WTC11 (cell line): Measurements from ENCODE around the gene TMEM234. TPM values are rescaled to one million over a fixed set of nuclear protein-coding genes. Genes with fewer than 3 reads are reported as not detected.
A peak's percentile ranks its signal among the peaks of the same experiment; 100 is the strongest.

Experiments
- ATAC-seq: fragments of 200-7000 bp; cut with Tn5 transposase; 2 replicates; pipeline ENCODE4 v1.10.0; 2021; ENCODE audit warnings: mild to moderate bottlenecking, moderate library complexity
- CTCF ChIA-PET: fragments of 300-600 bp; sonication (Branson Sonifier 250); formaldehyde crosslinking; loops from one replicate; lab custom pipeline; 2021; ENCODE audit warnings: antibody characterized with exemption; lab: Charles Lee
- POLR2A ChIA-PET: fragments of 350-600 bp; sonication (Branson Sonifier 250); formaldehyde crosslinking; loops from one replicate; lab custom pipeline; 2021; ENCODE audit warnings: antibody characterized with exemption; lab: Charles Lee
- DNase-seq: peaks from one replicate; pipeline ENCODE4 v3.0.0; 2021; ENCODE audit warnings: low spot score
- H3K27ac Mint-ChIP-seq: 2 replicates; pipeline ENCODE4 v1.8.0; 2021; ENCODE audit warnings: mixed read lengths
- H3K27me3 Mint-ChIP-seq: 2 replicates; pipeline ENCODE4 v1.8.0; 2021; ENCODE audit warnings: low read depth, mild to moderate bottlenecking, moderate library complexity, mixed read lengths
- H3K36me3 Mint-ChIP-seq: 2 replicates; pipeline ENCODE4 v1.8.0; 2021; ENCODE audit warnings: mixed read lengths
- H3K4me1 Mint-ChIP-seq: 2 replicates; pipeline ENCODE4 v1.8.0; 2022; ENCODE audit warnings: mixed read lengths
- H3K4me3 Mint-ChIP-seq: 2 replicates; pipeline ENCODE4 v1.8.0; 2021; ENCODE audit warnings: mild to moderate bottlenecking, moderate library complexity, mixed read lengths
- H3K9me3 Mint-ChIP-seq: 2 replicates; pipeline ENCODE4 v1.8.0; 2021; ENCODE audit warnings: mixed read lengths
- ELF4 ChIP-seq: sonication (generic); formaldehyde crosslinking; IDR thresholded peaks from 2 replicates; pipeline ENCODE4 v1.8.1; 2022; ENCODE audit warnings: low read depth, mild to moderate bottlenecking, moderate library complexity, missing genetic modification reagents
- EMX1 ChIP-seq: fragments of 250-450 bp; sonication (Bioruptor Pico); IDR thresholded peaks from 2 replicates; pipeline ENCODE4 v1.8.0; 2021; ENCODE audit warnings: mild to moderate bottlenecking
- GRHL2 ChIP-seq: fragments of 250-450 bp; sonication (Bioruptor Pico); IDR thresholded peaks from 2 replicates; pipeline ENCODE4 v1.8.0; 2022; ENCODE audit warnings: mild to moderate bottlenecking, moderate library complexity; ENCODE audit not compliant: insufficient replicate concordance, severe bottlenecking
- NFATC4 ChIP-seq: fragments of 250-450 bp; sonication (Bioruptor Pico); IDR thresholded peaks from 2 replicates; pipeline ENCODE4 v1.9.0; 2021; ENCODE audit warnings: mild to moderate bottlenecking
- ZNF416 ChIP-seq: fragments of 250-450 bp; sonication (Bioruptor Pico); IDR thresholded peaks from 2 replicates; pipeline ENCODE4 v1.9.0; 2021; ENCODE audit warnings: mild to moderate bottlenecking, inconsistent platforms
- total RNA-seq: library from RNA; stranded (reverse); gene quantifications from 3 replicates; pipeline ENCODE4 v1.2.3, GENCODE V29; 2021
- TF ChIP-seq, protein P1 (sequence below): sonication (generic); formaldehyde crosslinking; conservative IDR thresholded peaks from 2 replicates; pipeline ENCODE4 v1.8.1; 2022; ENCODE audit warnings: mild to moderate bottlenecking, missing genetic modification reagents
- TF ChIP-seq, protein P2 (sequence below): sonication (generic); formaldehyde crosslinking; IDR thresholded peaks from 2 replicates; pipeline ENCODE4 v1.8.1; 2023; ENCODE audit warnings: mild to moderate bottlenecking, missing genetic modification reagents, borderline replicate concordance
- TF ChIP-seq, protein P3 (sequence below): sonication (generic); formaldehyde crosslinking; IDR thresholded peaks from 2 replicates; pipeline ENCODE4 v1.8.0; 2022; ENCODE audit warnings: mild to moderate bottlenecking, missing genetic modification reagents
- TF ChIP-seq, protein P4 (sequence below): fragments of 250-450 bp; sonication (Bioruptor Pico); IDR thresholded peaks from 2 replicates; pipeline ENCODE4 v1.8.0; 2021; ENCODE audit warnings: mild to moderate bottlenecking
- TF ChIP-seq, protein P5 (sequence below): sonication (generic); formaldehyde crosslinking; IDR thresholded peaks from 2 replicates; pipeline ENCODE4 v1.8.1; 2022; ENCODE audit warnings: mild to moderate bottlenecking, missing genetic modification reagents, moderate library complexity, borderline replicate concordance

TMEM234 gene
- total RNA-seq, 1 experiment from 2014 or later = 11.9 TPM

DNA sequence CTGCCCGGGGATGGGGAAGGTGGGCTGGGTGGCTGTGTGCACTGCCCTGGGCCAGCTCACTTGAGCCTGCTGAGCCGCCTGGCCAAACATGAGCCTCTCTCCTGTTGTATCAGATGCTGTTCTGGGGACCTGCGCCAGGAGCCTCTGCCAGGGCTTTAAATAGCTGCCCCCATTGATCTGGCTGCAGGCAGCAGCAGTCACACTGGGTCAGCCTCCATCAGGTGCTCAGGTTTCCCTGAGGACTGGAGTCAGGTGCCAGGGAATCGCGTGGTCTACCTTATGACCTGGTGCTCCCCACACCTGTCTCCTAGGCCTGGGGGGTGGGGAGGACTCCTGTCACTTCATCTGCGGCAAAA lies 22.5 kb downstream of the TMEM234 start (continued):
- TF ChIP-seq, protein P1, sequence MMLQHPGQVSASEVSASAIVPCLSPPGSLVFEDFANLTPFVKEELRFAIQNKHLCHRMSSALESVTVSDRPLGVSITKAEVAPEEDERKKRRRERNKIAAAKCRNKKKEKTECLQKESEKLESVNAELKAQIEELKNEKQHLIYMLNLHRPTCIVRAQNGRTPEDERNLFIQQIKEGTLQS (CRISPR knock-in tag) = no peak
- TF ChIP-seq, protein P2, sequence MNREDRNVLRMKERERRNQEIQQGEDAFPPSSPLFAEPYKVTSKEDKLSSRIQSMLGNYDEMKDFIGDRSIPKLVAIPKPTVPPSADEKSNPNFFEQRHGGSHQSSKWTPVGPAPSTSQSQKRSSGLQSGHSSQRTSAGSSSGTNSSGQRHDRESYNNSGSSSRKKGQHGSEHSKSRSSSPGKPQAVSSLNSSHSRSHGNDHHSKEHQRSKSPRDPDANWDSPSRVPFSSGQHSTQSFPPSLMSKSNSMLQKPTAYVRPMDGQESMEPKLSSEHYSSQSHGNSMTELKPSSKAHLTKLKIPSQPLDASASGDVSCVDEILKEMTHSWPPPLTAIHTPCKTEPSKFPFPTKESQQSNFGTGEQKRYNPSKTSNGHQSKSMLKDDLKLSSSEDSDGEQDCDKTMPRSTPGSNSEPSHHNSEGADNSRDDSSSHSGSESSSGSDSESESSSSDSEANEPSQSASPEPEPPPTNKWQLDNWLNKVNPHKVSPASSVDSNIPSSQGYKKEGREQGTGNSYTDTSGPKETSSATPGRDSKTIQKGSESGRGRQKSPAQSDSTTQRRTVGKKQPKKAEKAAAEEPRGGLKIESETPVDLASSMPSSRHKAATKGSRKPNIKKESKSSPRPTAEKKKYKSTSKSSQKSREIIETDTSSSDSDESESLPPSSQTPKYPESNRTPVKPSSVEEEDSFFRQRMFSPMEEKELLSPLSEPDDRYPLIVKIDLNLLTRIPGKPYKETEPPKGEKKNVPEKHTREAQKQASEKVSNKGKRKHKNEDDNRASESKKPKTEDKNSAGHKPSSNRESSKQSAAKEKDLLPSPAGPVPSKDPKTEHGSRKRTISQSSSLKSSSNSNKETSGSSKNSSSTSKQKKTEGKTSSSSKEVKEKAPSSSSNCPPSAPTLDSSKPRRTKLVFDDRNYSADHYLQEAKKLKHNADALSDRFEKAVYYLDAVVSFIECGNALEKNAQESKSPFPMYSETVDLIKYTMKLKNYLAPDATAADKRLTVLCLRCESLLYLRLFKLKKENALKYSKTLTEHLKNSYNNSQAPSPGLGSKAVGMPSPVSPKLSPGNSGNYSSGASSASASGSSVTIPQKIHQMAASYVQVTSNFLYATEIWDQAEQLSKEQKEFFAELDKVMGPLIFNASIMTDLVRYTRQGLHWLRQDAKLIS (CRISPR knock-in tag) = no peak
- TF ChIP-seq, protein P3, sequence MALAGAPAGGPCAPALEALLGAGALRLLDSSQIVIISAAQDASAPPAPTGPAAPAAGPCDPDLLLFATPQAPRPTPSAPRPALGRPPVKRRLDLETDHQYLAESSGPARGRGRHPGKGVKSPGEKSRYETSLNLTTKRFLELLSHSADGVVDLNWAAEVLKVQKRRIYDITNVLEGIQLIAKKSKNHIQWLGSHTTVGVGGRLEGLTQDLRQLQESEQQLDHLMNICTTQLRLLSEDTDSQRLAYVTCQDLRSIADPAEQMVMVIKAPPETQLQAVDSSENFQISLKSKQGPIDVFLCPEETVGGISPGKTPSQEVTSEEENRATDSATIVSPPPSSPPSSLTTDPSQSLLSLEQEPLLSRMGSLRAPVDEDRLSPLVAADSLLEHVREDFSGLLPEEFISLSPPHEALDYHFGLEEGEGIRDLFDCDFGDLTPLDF (CRISPR knock-in tag) = no peak

DNA sequence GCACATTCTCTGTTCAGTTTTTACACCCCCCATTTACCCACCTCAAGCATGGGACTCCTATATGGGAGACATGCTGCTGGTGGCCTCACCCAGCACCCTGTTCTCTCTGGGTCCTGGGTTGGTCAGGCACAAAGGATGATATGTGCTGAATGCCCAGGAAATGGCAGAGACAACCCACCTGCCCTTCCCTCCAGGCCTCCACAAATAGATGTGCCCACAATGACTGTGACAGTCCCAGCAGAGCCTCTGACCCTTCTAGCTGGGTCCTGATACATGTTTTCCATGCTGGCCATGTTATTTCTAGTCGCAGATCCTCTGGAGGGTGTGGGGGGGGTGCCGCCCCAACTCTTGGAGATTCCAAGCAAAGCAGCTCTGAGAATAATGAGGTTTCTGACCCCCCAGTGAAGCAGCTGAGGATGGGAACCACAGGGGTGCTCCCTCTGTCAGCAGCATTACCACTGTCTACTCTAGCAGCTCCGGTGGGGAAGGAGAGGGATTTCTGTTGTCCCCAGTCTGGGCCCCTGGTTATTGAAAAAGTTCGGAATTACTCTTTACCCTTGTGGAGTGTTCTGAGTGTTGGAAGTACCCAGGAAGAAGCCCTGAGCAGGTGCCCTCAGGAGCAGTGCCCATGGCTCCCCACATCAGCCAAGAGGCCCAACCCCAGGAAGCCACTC lies 23.0 kb downstream of the TMEM234 start:
- no peak for ATAC-seq
- no peak overlapping the region for H3K27ac Mint-ChIP-seq
- peak overlapping the region; percentile 84 for H3K4me3 Mint-ChIP-seq
- ChIA-PET CTCF (interaction anchor here (0.5 to 3.5 kb wide), 5 partner anchors 16 to 500 kb away, joined by 3 to 27 read pairs (median 10); no protein-coding TSS in a partner anchor), POLR2A (interaction anchor here (0.5 to 2.8 kb wide), 4 partner anchors 19 to 137 kb away, joined by 3 to 11 read pairs (median 4); partner anchors contain the start of genes MARCKSL1 and TXLNA)
- H3K4me1 Mint-ChIP-seq = peaks cover 35% of the 10 kb centered on the region
- peaks cover 8% of the 10 kb centered on the region for H3K27me3 Mint-ChIP-seq
- no peaks in the 10 kb centered on the region for H3K9me3 Mint-ChIP-seq
- TF ChIP-seq EMX1 (CRISPR knock-in tag) = peak; percentile 55; the same call in 1 of the 2 replicates
- TF ChIP-seq, protein P4, sequence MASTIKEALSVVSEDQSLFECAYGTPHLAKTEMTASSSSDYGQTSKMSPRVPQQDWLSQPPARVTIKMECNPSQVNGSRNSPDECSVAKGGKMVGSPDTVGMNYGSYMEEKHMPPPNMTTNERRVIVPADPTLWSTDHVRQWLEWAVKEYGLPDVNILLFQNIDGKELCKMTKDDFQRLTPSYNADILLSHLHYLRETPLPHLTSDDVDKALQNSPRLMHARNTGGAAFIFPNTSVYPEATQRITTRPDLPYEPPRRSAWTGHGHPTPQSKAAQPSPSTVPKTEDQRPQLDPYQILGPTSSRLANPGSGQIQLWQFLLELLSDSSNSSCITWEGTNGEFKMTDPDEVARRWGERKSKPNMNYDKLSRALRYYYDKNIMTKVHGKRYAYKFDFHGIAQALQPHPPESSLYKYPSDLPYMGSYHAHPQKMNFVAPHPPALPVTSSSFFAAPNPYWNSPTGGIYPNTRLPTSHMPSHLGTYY (CRISPR knock-in tag) = 0 out of 2 replicates have a peak, but pooled peaks have one; percentile 0
- no peak for TF ChIP-seq GRHL2 (CRISPR knock-in tag)
- no peak for DNase-seq
- H3K36me3 Mint-ChIP-seq = peaks cover 35% of the 10 kb centered on the region

DNA sequence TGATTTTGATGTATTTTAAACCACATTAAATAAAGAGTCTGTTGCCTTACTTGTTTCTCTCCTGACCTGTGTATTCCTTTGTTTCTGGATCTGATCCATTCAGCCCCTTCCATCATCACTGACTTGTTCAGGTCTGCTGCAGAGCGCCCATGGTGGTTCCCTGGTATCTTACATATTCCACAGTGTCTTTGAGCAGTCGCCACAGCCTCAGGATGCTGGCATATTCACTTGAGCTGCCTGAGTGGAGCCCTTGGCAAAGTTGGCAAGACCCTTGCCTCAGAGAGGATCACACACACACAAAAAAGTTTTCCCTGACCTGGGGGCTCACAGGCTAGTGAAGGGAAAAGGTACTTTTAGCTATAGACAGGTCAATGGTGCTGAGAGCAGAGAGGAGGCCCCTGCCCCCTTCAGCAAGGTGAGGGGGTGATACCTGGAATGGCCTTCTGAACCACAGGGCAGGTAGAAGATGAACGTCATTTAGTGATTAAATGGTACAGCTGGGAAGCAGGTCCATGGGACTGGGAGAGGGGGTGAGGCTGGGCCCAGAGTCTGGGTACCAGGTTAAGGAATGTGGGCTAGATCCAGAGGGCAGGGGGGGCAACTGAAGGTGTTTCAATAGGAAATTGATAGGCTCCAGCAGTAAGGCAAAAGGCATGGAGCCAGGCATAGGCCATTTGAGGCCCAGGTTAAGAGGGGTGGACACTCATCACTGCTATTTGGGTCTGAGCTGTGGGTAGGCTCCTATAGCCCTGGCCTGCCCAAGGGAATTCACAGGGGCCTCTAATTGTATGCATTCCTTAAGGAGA lies 23.7 kb downstream of the TMEM234 start:
- ATAC-seq (no peak), DNase-seq (no peak)
- ChIA-PET CTCF (interaction anchor here (0.5 to 2.1 kb wide), 2 partner anchors 17 to 500 kb away, joined by 3 to 12 read pairs; no protein-coding TSS in a partner anchor), POLR2A (interaction anchor here (1.2 to 1.7 kb wide), 3 partner anchors 11 to 137 kb away, joined by 3 to 5 read pairs (median 4); partner anchors contain the start of gene MARCKSL1)
- H3K27me3 Mint-ChIP-seq = peaks cover 2% of the 10 kb centered on the region; the same call in 1 of the 2 replicates
- TF ChIP-seq NFATC4 (CRISPR knock-in tag) (peak; percentile 15; the same call in 1 of the 2 replicates), ELF4 (no peak), ZNF416 (CRISPR knock-in tag) (0 out of 2 replicates have a peak, but pooled peaks have one; percentile 35)
- TF ChIP-seq, protein P5, sequence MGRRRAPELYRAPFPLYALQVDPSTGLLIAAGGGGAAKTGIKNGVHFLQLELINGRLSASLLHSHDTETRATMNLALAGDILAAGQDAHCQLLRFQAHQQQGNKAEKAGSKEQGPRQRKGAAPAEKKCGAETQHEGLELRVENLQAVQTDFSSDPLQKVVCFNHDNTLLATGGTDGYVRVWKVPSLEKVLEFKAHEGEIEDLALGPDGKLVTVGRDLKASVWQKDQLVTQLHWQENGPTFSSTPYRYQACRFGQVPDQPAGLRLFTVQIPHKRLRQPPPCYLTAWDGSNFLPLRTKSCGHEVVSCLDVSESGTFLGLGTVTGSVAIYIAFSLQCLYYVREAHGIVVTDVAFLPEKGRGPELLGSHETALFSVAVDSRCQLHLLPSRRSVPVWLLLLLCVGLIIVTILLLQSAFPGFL (CRISPR knock-in tag) = no peak
- TF ChIP-seq, protein P4 (CRISPR knock-in tag) = 0 out of 2 replicates have a peak, but pooled peaks have one; percentile 9
- no peak overlapping the region for H3K4me3 Mint-ChIP-seq
- H3K9me3 Mint-ChIP-seq = no peaks in the 10 kb centered on the region
- peaks cover 41% of the 10 kb centered on the region for H3K36me3 Mint-ChIP-seq
- no peak overlapping the region for H3K27ac Mint-ChIP-seq
- peaks cover 35% of the 10 kb centered on the region for H3K4me1 Mint-ChIP-seq
